RPMI8226 (cell line): Measurements from ENCODE around the gene TNFAIP6.
"Not testable (repeated sequence)": the region's sequence is repeated elsewhere in the genome, so short reads cannot be mapped to it uniquely, and the experiment has no call there.

Source experiments
- DNase-seq: peaks from one replicate; pipeline ENCODE4 v3.0.0-alpha.2; 2015

Gene TNFAIP6

DNA sequence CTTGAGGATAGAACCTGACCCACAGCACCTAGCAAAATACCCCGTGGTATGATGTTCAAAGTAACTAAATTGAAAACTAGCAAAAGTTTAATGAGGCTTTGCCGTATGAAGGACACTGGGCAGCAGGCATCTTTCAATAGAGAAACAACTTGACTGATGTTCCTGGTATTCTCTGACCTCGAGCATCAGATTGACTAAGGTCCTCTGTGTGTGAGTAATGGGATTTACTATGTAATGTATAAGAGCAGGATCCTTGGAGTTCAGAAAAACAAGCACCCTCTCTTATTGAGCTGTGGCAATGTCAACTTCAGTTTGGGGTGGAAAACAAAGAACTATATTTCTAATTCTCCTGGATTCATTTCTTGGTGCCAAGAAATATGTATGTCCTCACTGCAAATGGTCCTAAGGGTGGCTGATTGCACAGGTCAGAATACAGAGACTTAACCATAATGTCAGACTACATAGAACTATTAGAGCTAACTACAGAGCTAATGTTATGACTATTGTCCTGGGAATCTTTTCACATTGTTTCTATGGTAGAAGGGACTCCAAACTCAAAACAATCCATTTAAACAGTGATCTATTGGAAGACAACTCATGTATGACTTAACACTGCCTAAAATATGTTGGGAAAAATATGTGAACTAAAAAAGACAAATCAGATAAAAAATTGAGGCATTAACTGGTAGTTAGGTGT, 4.4 kb downstream of the TNFAIP6 start:
- no peak for DNase-seq

DNA sequence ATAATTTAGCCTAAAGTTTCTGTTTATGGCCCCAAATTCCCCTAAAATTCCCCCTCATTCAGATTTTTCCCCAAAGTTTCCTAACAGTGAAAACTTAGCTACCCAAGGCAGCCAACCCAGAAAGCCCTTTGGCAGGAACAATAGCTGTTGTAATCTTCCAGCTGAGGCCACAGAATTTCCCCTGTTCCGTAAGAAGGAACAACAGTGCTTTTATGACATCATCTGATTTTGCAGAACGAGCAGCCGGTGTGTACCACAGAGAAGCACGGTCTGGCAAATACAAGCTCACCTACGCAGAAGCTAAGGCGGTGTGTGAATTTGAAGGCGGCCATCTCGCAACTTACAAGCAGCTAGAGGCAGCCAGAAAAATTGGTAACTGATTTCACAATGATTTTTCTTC, 6.3 kb downstream of the TNFAIP6 start:
- no peak for DNase-seq

DNA sequence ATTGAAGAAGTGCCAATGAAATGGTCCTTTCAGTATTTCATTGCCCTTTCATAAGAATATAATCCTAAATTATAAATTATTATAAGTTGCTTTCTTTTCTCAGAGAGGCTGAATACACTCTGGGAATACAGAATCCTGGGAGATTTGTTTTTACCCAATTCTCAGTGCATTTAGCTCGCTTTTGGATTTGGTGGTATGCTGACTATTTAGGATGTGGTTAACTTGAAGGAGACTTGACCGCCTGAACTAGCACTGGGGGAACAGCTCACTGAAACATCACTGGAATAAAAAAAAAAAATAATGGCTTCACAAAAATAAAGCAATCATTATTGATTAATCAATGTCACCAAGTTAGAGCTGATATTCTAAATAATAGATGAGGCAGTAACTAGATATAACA, 10.2 kb downstream of the TNFAIP6 start:
- DNase-seq = no peak

DNA sequence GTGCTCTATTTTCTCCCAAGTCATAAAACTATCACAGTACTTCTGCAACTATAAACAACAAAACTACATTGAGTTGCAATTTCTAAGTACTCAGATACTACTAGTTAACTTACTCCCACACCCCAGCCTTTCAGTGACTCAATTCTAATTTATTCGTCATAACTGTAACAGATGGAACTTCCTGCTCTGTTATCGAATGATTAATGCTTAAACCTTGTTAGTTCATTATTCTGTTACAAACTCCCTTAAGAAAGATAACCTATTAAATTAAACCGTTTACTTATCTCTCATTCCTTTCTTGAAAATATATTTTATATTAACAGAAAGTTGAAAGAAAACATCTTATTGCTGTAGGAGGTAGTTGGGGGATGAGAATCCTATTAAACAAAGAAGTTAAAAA, 17.0 kb downstream of the TNFAIP6 start:
- no peak for DNase-seq

DNA sequence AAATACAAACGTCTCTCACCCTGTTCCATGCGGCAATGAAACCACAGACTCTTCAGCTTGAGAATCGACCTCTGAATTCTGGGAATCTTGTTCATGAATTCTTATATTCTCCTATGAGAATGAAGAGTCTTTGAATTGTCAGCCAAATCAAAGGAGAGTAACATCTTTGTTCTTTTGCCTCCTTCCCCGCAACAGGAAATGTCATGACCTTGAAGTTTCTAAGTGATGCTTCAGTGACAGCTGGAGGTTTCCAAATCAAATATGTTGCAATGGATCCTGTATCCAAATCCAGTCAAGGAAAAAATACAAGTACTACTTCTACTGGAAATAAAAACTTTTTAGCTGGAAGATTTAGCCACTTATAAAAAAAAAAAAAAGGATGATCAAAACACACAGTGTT, 21.8 kb downstream of the TNFAIP6 start:
- DNase-seq = no peak

DNA sequence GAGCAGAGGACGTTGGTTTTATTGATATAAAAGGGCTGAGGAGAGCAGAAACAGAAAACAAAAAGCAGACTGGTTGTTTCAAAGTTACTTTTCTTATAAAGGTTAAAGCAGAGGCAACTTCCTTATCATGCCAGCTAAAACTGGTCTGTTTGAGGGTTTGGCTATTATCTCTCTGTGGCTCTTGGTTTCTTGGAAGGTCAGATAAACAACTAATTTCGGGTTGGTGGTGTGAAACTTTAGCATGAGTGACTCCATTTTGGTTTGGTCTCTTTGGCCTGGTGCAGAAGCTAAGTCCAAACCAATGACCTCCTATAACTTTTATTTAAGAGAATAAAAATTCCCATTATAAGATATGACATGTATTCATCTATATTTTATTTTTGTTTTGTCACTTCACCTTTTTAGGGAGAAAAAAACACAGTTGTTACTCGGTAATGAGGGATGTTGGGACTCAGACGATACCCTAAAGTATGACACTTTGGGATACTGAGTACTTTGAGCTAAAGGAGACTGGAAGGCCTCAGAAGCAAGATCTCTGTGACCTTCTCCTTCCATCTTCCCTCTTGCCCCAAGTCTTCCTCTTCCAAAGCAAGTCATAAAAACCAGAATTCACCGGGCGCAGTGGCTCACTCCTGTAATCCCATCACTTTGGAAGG, 23.3 kb downstream of the TNFAIP6 start:
- DNase-seq = no peak

DNA sequence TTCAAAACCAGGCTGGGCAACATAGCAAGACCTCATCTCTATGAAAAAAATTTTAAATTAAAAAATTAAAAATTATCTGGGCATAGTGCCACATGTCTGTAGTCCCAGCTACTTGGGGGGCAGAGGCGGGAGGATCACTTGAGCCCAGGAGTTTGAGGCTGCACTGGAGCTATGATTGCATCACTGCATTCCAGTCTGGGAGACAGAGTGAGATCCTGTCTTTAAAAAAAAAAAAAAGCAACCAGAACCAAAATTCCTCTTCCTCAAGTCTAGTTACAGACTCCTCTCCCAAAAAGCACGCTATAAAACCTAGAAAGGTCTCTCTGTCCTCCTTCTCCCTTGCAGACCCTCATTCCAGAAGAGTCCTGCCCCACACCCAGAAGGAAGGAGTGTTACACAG, 23.9 kb downstream of the TNFAIP6 start:
- no peak for DNase-seq

DNA sequence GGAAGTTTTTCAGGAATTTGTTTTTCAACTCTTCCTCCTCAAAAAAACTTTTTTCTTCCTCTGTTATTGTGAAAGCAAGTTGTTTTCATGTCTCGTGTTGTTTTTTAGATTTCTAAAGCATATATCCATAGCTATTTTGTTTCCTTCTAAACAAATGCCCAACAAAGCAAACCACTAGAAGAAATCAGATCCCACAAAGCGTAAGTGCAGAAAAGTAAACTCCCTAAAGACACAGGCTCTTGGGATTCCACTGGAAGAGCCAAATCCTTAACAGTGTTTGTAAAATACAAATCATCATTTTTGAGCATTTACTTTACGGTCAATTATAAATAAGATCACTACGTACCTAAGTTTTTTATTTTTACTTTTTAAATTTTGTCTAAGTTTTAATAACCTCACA, 30.6 kb downstream of the TNFAIP6 start:
- no peak for DNase-seq

DNA sequence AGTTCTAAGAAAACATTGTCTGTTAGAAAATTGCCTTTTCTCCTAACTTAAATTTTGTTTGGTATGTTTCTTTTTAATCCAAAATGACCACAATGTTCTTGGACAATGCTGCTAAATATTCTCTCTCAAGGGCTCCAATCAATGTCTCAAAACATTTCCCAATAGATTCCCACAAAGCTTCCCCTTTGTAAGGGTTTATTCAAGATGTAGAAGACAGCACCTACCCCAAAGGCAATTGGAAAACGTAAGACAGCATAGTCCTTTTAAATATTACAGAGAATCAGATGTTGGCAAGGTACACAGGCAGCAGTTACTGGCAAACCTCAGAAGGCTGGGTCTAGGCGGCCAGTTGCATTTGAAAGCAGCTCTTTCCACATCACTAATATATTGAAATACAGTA, 34.0 kb downstream of the TNFAIP6 start:
- DNase-seq = no peak

DNA sequence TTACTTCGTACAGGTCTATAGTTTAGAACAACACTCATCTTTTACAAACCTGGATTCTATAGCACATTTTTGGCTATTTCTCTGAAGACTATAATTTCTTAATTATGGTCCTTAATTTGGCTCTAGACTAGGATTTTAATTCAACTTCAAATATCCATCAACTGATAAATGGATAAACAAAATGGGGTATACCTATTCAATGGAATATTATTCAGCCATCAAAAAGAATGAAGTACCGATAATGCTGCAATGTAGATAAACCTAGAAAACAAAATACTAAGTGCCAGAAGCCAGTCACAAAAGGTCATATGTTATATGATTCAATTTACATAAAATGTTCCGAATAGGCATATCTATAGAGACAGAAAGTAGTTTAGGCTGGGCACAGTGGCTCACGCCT, 37.1 kb downstream of the TNFAIP6 start:
- DNase-seq = no peak

DNA sequence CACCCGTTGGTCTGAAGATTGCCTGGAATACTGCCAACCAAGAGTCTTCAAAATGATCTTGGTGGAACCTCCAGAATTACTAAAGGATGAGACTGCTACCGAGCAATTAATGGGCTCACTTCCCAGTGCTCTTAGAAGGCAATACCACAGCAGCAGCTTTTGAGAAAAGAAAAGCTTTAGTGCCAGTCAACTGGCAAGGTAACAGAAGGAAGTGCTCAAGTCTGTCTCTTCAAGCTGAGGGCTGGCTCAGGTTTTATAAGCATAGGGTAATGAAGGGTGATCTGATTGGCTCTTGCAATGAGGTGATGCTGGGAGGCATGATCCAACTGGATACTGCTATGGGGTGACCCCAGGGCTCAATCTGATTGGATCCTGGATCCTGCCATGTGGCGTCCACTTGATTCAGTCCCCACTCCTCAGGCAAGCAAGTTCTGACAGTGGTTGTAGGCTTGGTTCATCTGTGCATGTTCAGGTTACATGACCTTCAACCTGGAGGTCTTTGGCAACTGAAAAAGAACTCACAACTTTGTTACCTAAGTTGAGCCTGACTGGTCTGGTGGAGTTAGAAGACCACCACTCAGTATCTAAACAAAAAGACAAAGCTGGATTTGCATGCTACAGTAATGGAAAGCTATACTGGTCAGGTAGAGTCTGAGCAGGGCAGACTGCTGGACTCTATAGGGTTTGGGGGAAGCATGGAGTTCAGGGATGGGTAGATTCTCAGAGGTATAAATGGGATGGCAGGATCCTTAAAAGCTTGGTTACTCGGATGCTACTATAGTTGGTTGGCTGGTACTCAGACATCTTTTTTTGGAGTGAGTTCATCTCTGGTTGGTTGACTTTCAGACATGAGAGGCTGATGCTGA, 38.4 kb downstream of the TNFAIP6 start:
- DNase-seq = no peak

DNA sequence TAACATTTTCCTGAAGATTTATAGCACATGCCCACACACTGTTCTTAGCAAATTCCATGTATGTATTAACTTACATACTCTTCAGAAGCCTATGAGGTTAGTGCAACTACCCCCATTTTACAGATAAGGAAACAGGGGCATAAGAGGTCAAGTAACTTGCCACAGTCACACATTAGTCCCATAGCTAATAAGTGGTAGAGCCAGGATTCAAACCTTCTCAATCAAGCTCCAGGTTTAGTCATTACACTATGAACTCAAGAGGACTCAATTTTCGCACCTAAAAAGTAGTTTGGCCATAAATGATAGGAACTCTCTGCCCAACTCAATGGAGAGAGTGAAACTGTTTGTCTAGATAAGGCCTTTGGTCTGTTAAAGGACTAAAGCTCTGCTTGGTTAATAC, 42.6 kb downstream of the TNFAIP6 start:
- DNase-seq = no peak

DNA sequence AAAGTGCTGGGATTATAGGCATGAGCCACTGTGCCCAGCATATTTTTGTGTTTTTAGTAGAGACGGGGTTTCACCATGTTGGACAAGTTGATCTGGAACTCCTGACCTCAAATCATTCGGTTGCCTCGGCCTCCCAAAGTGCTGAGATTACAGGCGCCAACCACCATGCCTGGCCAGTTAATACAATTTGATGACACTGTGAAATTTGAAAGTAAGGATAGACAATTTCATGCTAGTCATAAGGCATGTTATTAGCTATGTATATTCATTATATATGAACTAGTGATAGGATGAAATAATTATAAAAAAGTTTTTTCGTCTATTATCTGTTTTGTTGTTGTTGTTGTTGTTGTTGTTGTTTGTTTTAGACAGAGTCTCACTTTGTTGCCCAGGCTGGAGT, 43.8 kb downstream of the TNFAIP6 start:
- no peak for DNase-seq

DNA sequence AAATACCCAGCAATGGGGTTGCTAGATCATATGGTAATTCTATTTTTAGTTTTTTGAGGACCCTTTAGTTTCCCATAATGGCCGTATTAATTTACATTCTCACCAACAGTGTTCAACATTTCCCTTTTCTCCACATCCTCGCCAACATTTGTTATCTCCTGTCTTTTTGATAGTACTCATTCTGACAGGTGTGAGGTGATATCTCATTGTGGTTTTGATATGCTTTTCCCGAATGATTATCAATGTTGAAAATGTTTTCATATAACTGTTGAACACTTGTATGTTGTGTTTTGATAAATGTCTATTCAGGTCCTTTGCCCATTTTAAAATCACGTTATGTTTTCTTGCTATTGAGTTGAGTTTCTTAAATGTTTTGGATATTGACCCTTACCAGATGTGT, 46.5 kb downstream of the TNFAIP6 start:
- no peak for DNase-seq

DNA sequence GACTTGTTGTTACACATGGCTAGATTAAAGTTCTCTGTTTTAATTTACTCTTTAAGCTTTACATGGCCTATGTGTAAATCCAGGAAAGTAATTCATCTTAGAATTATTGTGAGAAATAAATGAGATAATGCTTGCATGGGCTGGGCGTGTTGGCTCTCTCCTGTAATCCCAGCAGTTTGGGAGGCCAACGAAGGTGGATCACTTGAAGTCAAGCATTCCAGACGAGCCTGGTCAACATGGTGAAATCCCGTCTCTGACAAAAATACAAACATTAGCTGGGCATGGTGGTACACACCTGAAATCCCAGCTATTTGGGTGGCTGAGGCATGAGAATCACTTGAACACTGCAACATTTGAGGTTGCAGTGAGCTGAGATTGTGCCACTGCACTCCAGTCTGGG, 48.0 kb downstream of the TNFAIP6 start:
- no peak for DNase-seq

DNA sequence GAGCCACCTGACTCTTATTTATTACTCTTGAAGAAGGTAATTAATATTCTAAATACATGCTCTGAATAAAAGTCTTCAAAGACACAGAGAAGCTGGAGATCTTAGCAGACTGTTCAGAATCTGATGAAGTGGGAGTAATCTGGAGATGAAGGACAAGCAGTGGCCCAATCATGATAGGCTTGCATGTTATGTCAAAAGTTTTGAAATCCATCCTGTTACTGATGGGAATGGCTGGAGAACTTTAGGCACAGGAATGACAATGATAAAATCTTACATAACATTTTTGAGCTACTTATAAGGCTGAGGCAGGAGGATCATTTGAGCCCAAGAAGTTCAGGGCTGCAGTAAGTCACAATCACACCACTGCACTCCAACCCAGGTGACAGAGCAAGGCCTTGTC, 49.9 kb downstream of the TNFAIP6 start:
- DNase-seq = no peak

DNA sequence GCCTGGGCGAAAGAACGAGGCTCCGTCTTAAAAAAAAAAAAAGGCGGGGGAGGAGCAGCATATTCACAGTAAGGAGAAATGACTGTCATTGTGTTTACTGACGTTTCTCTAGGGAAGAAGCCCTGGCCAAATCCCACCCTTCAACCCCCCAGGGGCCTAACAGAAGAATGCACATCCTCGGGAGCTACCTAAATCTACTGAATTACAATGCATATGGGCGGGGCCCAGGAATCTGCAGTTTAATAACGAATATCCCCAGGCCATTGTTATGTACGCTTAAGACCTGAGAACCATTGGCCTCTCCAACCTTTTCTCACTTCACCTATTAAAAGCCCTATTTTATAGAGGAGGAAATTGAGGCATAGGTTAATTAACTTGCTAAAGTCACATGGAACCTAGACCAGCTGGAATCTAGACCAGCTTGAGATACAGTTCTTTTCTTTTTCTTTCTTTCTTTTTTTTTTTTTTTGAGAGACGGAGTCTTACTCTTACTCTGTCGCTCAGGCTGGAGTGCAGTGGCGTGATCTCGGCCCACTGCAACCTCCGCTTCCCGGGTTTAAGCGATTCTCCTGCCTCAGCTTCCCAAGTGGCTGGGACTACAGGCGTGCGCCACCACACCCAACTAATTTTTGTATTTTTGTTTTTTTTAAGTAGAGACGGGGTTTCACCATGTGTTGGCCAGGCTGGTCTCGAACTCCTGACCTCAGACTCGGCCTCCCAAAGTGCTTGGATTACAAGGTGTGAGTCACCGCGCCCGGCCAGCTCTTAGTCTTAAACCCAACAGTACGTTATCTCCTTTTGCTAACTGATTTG, 51.6 kb downstream of the TNFAIP6 start:
- DNase-seq = no peak

DNA sequence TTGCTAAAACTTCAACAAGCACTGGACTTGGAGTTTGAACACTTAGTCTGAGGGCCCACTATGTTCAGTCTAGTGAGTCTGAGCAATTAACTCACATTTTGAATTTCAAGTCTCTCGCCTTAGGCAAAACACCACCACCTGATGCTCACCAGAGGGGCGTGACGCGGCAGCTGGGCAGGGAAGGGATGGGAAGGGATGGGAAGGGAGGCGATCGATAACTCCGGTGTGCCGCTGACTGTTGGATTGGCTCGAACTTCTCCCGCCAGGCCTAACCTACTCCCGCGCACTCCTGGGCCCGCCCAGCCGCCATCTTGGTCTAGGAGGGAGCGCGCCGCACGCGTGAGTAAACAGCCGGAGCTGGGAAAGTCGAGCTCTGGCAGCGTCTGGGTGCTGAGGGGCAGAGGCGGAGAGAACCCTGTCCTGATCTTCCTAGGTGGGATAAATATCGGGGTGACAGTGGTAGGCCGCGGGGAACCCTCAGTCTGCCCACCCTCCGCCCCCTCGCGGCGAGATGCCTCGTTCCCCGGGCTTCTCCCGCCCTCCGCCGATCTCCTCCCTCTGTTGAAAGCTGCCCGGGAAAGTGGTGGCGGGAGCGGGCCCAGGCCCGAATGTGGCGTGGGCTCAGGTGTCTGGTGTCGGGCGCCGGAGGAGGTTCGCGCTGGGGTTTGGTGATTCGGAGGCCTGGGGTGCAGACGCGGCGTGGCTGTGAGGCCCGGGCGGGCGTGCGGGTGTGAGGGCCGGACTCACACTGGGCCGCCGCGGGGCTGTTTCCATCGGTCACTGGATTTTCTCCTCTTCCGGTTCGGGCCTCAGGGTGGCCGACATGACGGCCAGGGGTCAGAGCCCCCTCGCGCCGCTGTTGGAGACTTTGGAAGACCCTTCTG, 52.5 kb downstream of the TNFAIP6 start, which contains the start of gene RIF1:
TSS of gene RIF1 (plus strand) at position 302 of the 884 bp plus-strand sequence. CDS start at position 824, 522 bp downstream.
- DNase-seq = peak; percentile 87

DNA sequence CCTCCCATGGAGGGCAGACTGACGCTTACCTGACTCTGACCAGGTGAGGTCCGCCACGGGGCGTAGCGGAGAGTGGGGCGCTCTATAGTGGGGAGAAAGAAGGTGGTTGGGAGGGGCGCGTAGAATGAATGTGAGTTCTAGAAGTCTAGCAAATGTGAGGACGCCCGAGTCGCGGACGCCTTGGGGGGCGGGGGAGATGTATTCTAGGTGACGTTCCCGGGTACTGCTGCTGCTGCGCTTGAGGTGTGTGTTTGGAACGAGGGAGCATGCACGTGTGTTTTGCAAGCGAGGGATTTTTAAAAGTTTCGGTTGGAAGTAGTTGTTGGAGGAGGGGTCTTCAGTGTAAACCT, 53.1 kb downstream of the TNFAIP6 start:
- DNase-seq = peak; percentile 65

DNA sequence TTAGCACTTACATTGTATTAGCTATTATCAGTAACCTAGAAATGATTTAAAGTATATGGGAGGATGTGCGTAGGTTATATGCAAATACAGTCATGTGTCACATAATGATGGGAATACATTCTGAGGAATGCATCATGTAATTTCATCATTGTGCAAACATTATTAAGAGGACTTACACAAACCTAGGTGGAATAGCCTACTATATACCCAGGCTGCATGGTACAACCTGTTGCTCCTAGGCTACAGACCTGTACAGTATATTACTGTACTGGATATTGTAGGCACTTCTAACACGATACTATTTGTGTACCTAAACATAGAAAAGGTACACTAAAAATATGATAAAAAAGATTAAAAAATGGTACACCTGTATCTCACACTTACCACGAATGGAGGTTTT, 60.3 kb downstream of the TNFAIP6 start:
- no peak for DNase-seq

DNA sequence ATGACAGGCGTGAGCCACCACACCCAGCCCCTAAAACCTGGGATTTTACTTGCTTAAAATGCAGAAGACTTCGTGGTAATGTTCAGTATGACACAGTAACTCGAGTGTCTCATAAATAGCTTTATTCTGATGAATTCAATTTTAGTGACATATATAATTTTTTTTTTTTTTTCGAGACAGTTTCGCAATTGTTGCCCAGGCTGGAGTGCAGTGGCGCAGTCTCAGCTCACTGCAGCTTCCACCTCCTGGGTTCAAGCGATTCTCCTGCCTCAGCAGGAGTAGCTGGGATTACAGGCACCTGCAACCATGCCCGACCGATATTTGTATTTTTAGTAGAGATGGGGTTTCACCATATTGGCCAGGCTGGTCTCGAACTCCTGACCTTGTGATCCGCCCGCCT, 64.3 kb downstream of the TNFAIP6 start:
- DNase-seq = not testable (repeated sequence)

DNA sequence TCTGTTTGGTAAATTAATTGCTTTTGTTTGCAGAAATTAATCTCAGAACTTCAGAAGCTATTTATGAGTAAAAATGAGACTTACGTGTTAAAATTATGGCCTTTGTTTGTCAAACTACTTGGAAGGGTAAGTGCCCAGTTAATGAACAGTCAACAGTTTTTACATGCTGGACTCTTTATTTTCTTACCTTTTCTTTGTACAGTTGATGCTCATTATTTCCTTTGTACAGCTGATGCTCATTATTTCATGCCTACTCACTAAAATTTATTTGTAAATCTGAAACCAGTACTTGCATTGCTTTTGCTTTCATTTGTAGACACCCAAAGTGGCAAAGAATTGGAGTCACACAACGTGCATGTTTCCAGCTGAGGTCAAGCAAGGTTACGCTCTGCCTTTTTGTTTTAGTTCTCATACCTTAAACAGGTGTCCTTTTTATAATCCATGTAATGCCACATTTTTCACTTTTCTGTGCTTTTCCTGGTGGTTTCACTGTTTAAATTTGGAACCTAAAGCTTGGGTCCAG, 65.6 kb downstream of the TNFAIP6 start:
- DNase-seq = no peak
